AG09319 (cell line): ENCODE results near the gene PIK3IP1.

ENCODE experiments used
- DNase-seq: peaks from one replicate; pipeline ENCODE4 v3.0.0-alpha.2; 2010; ENCODE audit warnings: low read depth; ENCODE audit errors: extremely low read depth
- TF ChIP-seq, protein P1 (sequence below): IDR thresholded peaks from 2 replicates; pipeline ENCODE4 v1.5.1; 2011; ENCODE audit warnings: low read depth, mild to moderate bottlenecking, inconsistent platforms, low read length, moderate library complexity

The PIK3IP1 gene

DNA sequence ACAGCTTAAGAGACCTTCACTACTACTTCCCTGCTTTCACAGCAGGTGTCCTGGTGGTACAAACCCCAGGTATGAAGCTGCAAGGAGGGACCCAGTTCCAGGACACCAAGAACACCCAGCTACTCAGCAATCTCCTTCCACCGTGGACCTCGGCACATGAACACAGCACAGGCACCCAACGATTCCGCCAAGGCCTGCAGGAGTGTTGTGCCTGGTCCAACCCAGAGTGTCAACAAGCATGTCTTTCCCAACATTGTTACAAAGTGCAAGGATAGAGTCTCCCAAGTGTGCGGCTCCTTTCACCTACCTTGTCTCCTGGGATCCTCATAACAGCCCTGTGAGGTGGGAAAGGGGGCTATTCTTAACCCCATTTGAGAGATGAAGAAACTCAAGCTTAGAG is 42.0 kb upstream of the PIK3IP1 start:
- TF ChIP-seq, protein P1, sequence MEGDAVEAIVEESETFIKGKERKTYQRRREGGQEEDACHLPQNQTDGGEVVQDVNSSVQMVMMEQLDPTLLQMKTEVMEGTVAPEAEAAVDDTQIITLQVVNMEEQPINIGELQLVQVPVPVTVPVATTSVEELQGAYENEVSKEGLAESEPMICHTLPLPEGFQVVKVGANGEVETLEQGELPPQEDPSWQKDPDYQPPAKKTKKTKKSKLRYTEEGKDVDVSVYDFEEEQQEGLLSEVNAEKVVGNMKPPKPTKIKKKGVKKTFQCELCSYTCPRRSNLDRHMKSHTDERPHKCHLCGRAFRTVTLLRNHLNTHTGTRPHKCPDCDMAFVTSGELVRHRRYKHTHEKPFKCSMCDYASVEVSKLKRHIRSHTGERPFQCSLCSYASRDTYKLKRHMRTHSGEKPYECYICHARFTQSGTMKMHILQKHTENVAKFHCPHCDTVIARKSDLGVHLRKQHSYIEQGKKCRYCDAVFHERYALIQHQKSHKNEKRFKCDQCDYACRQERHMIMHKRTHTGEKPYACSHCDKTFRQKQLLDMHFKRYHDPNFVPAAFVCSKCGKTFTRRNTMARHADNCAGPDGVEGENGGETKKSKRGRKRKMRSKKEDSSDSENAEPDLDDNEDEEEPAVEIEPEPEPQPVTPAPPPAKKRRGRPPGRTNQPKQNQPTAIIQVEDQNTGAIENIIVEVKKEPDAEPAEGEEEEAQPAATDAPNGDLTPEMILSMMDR: no peak
- no peak for DNase-seq

DNA sequence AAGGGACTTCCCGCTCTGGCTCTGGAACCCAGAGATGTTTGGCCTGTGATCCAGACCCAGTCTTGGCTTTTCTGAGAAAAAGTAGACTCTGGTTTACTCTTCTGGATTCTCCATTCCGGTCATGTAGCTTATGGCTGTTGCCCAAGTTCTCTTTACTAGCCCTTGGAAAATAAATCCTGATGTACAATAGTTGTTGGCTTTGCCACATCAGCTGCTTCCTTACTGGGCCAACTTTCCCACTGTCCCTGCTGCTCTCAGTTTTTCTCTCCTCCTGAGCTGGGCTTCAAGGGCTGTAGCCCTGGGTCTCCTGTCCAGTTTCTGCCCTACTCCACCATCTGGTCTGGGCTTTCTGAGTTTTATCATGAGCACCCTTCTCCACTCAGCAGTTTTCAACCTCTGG is 41.4 kb upstream of the PIK3IP1 start:
- no peak for DNase-seq
- TF ChIP-seq, protein P1: no peak

DNA sequence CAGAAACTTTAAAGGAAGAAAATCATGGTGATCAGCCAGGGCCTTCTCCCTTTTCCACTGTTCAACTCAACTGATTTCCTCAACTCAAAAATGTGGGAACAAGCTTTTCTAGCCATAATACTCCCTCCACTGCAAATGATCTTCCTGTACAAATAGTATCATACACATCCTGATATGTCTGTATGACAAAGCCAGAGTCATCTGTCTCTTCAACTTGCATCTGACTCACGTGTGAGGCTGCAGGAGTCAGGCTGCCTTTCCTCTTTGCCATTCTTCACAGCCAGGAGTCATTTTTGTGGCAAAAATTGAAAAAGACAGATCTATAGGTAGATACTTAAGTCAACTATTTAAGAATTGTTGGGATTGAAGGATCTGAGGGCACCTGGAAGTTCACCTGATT is 40.6 kb upstream of the PIK3IP1 start:
- DNase-seq: no peak
- TF ChIP-seq, protein P1: no peak

DNA sequence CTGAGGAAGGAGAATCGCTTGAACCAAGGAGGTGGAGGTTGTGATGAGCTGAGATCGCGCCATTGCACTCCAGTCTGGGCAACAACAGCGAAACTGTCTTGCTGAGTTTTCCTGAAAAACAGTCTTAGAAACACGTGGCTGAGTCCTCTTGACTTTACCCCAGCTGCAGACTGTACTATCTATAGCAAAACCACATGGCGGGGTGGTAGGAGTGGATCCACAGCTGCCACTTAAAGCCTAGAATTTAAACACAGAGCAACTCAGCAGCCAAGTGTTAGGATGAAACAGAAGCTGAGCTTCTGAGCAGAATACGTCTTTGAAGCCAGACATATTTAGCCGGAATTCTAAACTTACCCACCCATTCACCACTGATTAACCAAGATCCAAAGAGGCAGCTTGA is 39.7 kb upstream of the PIK3IP1 start:
- no peak for DNase-seq
- TF ChIP-seq, protein P1: no peak

DNA sequence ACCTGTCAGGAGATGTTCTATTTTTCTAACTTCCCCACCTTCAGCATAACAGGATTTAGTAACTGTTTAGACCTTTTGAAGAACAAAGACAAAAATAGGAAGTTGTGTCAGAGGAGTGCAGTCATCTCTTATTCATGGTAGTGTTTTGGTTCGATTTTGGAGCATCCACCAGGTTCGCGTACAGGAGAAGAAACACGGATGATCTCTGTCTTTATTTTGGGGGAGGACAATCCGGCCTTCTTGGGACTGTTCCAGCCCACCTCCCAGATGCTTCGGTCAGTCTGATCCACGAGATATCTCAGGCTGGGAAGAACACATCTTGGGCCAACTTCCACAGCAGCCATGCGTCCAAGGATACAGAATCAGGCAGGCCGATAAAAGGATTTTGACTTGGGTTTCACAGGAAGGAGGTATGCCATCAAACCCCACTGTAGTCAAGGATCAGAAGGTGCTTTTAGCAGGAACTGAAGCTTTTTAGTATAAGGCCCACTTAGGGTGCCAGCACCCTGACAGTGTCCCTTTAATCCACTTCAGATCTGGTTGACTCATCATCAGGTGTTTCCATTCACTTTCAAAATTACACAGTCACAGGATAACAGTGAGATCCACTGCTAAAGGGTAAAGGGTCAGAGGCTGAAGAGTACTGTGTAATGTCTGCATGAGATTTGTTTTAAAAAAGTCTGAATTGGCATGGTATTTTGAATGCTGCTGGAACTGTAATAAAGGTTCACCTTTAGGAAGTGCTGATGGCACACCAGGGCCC is 37.3 kb upstream of the PIK3IP1 start:
- TF ChIP-seq, protein P1: no peak
- DNase-seq: no peak

DNA sequence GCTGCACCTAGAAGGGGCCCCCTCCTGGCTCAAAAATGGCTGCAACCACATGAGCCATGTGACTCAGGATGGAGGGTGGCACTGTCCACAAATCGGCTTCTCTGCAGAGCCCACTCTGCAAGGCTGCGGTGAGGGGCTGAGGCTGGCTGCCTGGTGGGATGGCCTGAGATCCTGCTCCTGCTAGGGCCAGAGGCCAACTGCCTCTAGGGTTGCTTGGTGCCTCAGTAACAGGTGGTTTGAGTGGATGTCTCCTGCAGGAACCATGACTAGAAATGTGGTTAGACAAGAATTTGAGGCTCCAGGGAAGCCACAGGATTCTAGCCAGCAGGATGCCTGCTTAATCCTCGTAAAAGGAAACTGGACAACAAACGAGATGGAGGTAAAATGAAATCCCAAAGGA is 36.7 kb upstream of the PIK3IP1 start:
- DNase-seq: no peak
- TF ChIP-seq, protein P1: no peak

DNA sequence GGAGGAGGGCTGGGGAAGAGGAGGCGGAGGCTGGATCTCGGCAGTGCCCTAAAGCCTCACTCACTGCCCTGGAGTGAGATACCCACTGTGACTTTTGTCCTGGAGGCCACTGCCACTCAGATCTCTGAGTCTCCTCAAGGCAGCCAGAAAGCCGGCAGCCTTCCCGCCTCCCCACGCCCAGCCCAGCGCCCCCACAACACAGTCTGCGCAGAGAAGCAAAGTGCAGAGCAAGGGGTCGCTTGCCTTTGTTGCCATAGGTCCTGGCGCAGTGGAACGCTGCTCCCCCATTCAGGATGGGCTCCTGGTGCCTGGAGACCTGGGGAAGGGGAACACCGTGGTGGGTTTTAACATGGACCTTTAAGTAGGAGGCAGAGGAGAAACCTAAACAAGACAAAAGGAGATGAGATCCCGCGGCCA is 36.3 kb upstream of the PIK3IP1 start:
- DNase-seq: no peak
- TF ChIP-seq, protein P1: no peak
